Smooth muscle cell (in vitro differentiated cells): ENCODE results near the gene SETBP1. TPM values are rescaled to one million over a fixed set of nuclear protein-coding genes. Genes with fewer than 3 reads are reported as not detected.

Source experiments
- DNase-seq: peaks from one replicate; lab custom pipeline; 2025; ENCODE audit not compliant: unreplicated experiment; lab: John Stamatoyannopoulos, UW
- H2AFZ ChIP-seq: fragments of 200-600 bp; sonication (generic); 2 replicates; pipeline ENCODE4 v1.6.0; 2016; ENCODE audit warnings: antibody characterized with exemption, low read depth, mild to moderate bottlenecking
- H3F3A ChIP-seq: fragments of 200-600 bp; sonication (generic); 2 replicates; pipeline ENCODE4 v1.6.0; 2017; ENCODE audit warnings: antibody characterized with exemption, low read depth
- H3K27ac ChIP-seq: fragments of 200-600 bp; sonication (generic); 2 replicates; pipeline ENCODE4 v1.5.1; 2016; ENCODE audit warnings: low read depth, mild to moderate bottlenecking
- H3K27me3 ChIP-seq: fragments of 200-600 bp; sonication (generic); 2 replicates; pipeline ENCODE4 v1.6.1; 2016; ENCODE audit warnings: low read depth, mild to moderate bottlenecking
- H3K36me3 ChIP-seq: fragments of 200-600 bp; sonication (generic); 2 replicates; pipeline ENCODE4 v1.5.1; 2016; ENCODE audit warnings: low read depth
- H3K4me1 ChIP-seq: fragments of 200-600 bp; sonication (generic); 2 replicates; pipeline ENCODE4 v1.5.1; 2016; ENCODE audit warnings: low read depth
- H3K4me2 ChIP-seq: fragments of 200-600 bp; sonication (generic); 2 replicates; pipeline ENCODE4 v1.6.0; 2016; ENCODE audit warnings: mild to moderate bottlenecking
- H3K4me3 ChIP-seq: fragments of 200-600 bp; sonication (generic); 2 replicates; pipeline ENCODE4 v1.5.1; 2016; ENCODE audit warnings: mild to moderate bottlenecking
- H3K79me2 ChIP-seq: fragments of 200-600 bp; sonication (generic); 2 replicates; pipeline ENCODE4 v1.6.0; 2016; ENCODE audit warnings: low read depth, mild to moderate bottlenecking
- H3K9ac ChIP-seq: fragments of 200-600 bp; sonication (generic); 2 replicates; pipeline ENCODE4 v1.6.0; 2016; ENCODE audit warnings: low read depth
- H3K9me3 ChIP-seq: fragments of 200-600 bp; sonication (generic); replicated peaks from 2 replicates; pipeline ENCODE4 v1.5.1; 2016; ENCODE audit warnings: low read depth
- H4K20me1 ChIP-seq: fragments of 200-600 bp; sonication (generic); 2 replicates; pipeline ENCODE4 v1.6.0; 2016; ENCODE audit warnings: low read depth
- WGBS: methylation state at CpG from one replicate; pipeline ENCODE4 v1.1.7; 2016; ENCODE audit warnings: low lambda C conversion rate; 5-methylcytosine and 5-hydroxymethylcytosine counted together
- polyA plus RNA-seq: library from polyadenylated mRNA; unstranded; fragments of >200 nt; fragmentation: Nextera tagmentation; extraction: Ambion mirVana; gene quantifications from 2 replicates; pipeline ENCODE4 v1.2.1, GENCODE V29; 2016
- total RNA-seq: library from RNA; depleted of rRNA; stranded (reverse); fragments of >200 nt; gene quantifications from 2 replicates; pipeline ENCODE4 v1.2.3, GENCODE V29; 2014
- TF ChIP-seq, protein P1 (sequence below): fragments of 200-600 bp; sonication (generic); IDR thresholded peaks from 2 replicates; pipeline ENCODE4 v1.5.1; 2017; ENCODE audit warnings: borderline replicate concordance, mild to moderate bottlenecking, antibody characterized with exemption; ENCODE audit not compliant: insufficient read depth, poor library complexity, severe bottlenecking

The SETBP1 gene
- total and polyA plus RNA-seq, 2 experiments from 2014 or later = 6.1 to 17.7 TPM

DNA sequence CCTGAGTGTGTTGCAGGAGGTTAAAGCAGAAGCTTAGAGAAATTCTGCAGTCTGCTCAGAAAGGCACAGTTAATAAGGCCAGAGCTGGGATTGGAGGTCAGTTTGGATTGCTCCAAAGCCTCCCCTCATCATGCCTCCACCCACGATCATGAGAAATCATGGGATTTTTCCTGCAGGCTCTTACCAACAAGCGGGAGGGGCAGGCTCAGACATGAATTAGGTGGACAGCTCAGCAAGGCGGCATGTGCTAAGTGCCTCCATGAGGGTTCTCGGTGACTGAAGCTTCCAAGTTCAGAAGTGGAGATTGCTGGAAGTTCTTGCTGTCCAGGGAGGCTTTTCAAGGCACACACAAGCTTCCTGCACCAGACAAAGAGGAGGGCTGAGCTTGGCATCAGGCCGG is 163.8 kb downstream of the SETBP1 start:
- Histone ChIP-seq H4K20me1 (peaks cover 22% of the 10 kb centered on the region), H3K9ac (no peak overlapping the region), H3K9me3 (no peaks in the 10 kb centered on the region), H3K4me3 (no peak overlapping the region), H3K4me2 (no peak overlapping the region), H3K27ac (no peak overlapping the region), H3F3A (no peaks in the 10 kb centered on the region), H2AFZ (no peak overlapping the region), H3K36me3 (no peaks in the 10 kb centered on the region), H3K79me2 (peaks cover 20% of the 10 kb centered on the region), H3K27me3 (no peaks in the 10 kb centered on the region), H3K4me1 (no peaks in the 10 kb centered on the region)
- 93% methylated on average over 5 of the region's 5 CpGs for WGBS
- DNase-seq = no peak
- TF ChIP-seq, protein P1, sequence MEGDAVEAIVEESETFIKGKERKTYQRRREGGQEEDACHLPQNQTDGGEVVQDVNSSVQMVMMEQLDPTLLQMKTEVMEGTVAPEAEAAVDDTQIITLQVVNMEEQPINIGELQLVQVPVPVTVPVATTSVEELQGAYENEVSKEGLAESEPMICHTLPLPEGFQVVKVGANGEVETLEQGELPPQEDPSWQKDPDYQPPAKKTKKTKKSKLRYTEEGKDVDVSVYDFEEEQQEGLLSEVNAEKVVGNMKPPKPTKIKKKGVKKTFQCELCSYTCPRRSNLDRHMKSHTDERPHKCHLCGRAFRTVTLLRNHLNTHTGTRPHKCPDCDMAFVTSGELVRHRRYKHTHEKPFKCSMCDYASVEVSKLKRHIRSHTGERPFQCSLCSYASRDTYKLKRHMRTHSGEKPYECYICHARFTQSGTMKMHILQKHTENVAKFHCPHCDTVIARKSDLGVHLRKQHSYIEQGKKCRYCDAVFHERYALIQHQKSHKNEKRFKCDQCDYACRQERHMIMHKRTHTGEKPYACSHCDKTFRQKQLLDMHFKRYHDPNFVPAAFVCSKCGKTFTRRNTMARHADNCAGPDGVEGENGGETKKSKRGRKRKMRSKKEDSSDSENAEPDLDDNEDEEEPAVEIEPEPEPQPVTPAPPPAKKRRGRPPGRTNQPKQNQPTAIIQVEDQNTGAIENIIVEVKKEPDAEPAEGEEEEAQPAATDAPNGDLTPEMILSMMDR = no peak

DNA sequence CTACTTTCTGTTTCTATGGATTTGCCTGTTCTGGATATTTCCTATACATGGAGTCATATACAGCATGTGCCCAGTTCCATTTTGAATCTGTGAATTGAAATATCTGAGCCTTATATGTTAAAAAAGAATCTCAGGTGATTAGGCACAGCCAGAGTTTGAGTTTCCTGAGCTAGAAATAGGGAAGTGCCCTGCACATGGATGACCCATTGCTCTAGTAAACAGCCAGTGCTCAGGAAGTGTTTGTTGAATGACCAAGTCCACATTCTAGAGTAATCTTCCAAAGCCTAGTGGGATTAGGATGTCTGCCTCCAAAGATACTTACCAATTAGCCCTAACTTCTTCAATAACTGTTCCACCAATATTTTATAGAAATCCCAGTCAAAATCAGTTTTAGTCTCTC is 165.8 kb downstream of the SETBP1 start:
- Histone ChIP-seq H3F3A (no peaks in the 10 kb centered on the region), H3K4me1 (no peaks in the 10 kb centered on the region), H3K27ac (no peak overlapping the region), H3K36me3 (no peaks in the 10 kb centered on the region), H3K4me3 (no peak overlapping the region), H3K4me2 (no peak overlapping the region), H4K20me1 (peaks cover 7% of the 10 kb centered on the region), H2AFZ (no peak overlapping the region), H3K9ac (no peak overlapping the region), H3K27me3 (no peaks in the 10 kb centered on the region), H3K9me3 (no peaks in the 10 kb centered on the region), H3K79me2 (peaks cover 7% of the 10 kb centered on the region)
- no peak for DNase-seq
- TF ChIP-seq, protein P1 = no peak

DNA sequence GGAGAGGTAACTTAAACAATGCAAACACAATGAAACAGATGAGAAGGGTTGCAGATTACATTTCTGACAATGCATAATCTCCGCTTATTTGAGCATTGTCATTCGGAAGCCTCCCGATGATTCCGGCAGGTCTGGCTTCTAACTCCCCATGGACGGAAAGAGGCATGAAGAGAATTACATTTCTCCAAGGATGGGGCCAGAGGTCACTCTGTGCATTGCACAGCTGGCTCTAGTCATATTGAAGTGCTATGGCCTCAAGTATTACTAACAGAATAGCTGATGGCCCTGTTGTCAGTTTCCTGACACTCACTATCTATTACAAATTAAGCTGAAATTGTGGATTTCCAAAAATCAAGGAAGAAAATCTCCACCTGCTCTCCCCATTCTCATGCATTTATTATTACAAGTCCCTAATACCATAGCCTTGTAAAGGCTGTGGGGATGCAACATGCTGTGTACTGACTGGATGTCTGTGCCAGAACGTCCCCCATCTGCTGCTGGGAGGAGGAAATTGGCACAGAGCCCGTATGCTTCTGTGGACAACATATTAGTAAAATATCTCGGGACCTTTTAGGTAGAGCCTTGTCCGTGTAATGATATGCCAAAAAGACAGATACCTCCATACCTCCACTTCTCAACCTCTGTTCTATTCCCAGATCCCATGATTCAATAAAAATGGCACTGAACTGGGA is 168.1 kb downstream of the SETBP1 start:
- no peak for DNase-seq
- no peaks in the 10 kb centered on the region for H3K27me3 ChIP-seq
- H4K20me1 ChIP-seq = peaks cover 11% of the 10 kb centered on the region
- H3K27ac ChIP-seq = no peak overlapping the region
- no peak overlapping the region for H2AFZ ChIP-seq
- H3K4me3 ChIP-seq = no peak overlapping the region
- no peaks in the 10 kb centered on the region for H3K36me3 ChIP-seq
- no peak overlapping the region for H3K4me2 ChIP-seq
- H3K4me1 ChIP-seq = no peaks in the 10 kb centered on the region
- no peaks in the 10 kb centered on the region for H3F3A ChIP-seq
- peaks cover 4% of the 10 kb centered on the region for H3K79me2 ChIP-seq
- TF ChIP-seq, protein P1 = no peak
- no peaks in the 10 kb centered on the region for H3K9me3 ChIP-seq
- no peak overlapping the region for H3K9ac ChIP-seq
- WGBS = 79% methylated on average over 9 of the region's 9 CpGs

DNA sequence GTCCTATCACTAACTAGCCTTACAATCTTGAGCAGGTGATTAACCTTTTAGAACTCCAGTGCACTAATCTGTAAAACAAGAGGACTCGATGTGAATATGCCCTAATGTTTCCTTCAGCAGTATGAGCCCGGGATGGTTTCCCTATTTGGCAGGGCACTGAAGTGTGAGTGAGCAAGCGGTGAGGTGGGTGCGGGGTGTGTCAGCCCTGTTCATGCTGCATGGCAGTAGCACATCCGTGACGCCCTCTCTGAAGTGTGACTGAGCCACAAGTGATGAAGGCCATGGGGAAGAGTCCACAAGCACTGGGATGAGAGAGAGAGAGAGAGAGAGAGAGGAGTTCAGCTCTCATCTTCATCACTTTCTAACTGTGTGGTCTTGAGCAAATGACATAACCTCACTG is 168.7 kb downstream of the SETBP1 start:
- Histone ChIP-seq H3K27ac (no peak overlapping the region), H3K9ac (no peak overlapping the region), H3K79me2 (peaks cover 4% of the 10 kb centered on the region), H3K27me3 (no peaks in the 10 kb centered on the region), H2AFZ (no peak overlapping the region), H3K9me3 (no peaks in the 10 kb centered on the region), H3K4me2 (no peak overlapping the region), H4K20me1 (peaks cover 11% of the 10 kb centered on the region), H3K36me3 (no peaks in the 10 kb centered on the region), H3K4me3 (no peak overlapping the region), H3F3A (no peaks in the 10 kb centered on the region), H3K4me1 (no peaks in the 10 kb centered on the region)
- DNase-seq = no peak
- whole genome bisulfite sequencing = 96% methylated on average over 6 of the region's 6 CpGs
- TF ChIP-seq, protein P1 = no peak
